Nephron (organoid): ENCODE results near the gene TBC1D13.

ENCODE experiments used
- H3K27ac Mint-ChIP-seq, 3 experiments: 2 replicates each; pipeline ENCODE4 v1.8.0; 2020; ENCODE audit warnings: mixed read lengths in 3 of 3, mild to moderate bottlenecking in 2 of 3, moderate library complexity in 1 of 3
- H3K27me3 Mint-ChIP-seq: 2 replicates; pipeline ENCODE4 v1.8.0; 2021; ENCODE audit warnings: low read depth, mild to moderate bottlenecking, moderate library complexity, mixed read lengths
- H3K36me3 Mint-ChIP-seq: 2 replicates; pipeline ENCODE4 v1.8.0; 2020; ENCODE audit warnings: low read depth, mixed read lengths
- H3K4me1 Mint-ChIP-seq: 2 replicates; pipeline ENCODE4 v1.8.0; 2020; ENCODE audit warnings: mixed read lengths
- H3K4me3 Mint-ChIP-seq, 3 experiments: 2 replicates each; pipeline ENCODE4 v1.8.0; 2020; ENCODE audit warnings: mild to moderate bottlenecking in 3 of 3, mixed read lengths in 3 of 3, moderate library complexity in 2 of 3
- H3K9me3 Mint-ChIP-seq: 2 replicates; pipeline ENCODE4 v1.8.0; 2020; ENCODE audit warnings: mixed read lengths
- CTCF ChIP-seq, 3 experiments: fragments of 200-600 bp; sonication (generic); IDR thresholded peaks; one replicate each; pipeline ENCODE4 v1.5.0; 2021; ENCODE audit warnings: antibody characterized with exemption in 3 of 3; ENCODE audit not compliant: unreplicated experiment in 3 of 3

The TBC1D13 gene

GRCh38 chr9:128786681-128787601, at the start of gene TBC1D13:
Gene TBC1D13 (plus strand): TSS chr9:128787253. CDS start chr9:128787354, 101 bp downstream.
- peak within 1 kb of the TSS; percentile 91 to 96 (median 96) for H3K27ac Mint-ChIP-seq
- peak within 1 kb of the TSS; percentile 98 to 100 (median 99) for H3K4me3 Mint-ChIP-seq
- TF ChIP-seq CTCF (IDR thresholded peaks at IDR 0.05; ENCODE audit: unreplicated experiment in 3 of 3), result no peak

GRCh38 chr9:128742401-128742800, 44.7 kb upstream of the TBC1D13 start:
- Mint-ChIP-seq H3K36me3 (peaks cover 23% of the 10 kb centered on the region), H3K4me3 (no peak overlapping the region)

More at GRCh38 chr9:128786681-128787601, at the start of gene TBC1D13:
- Mint-ChIP-seq H3K4me1 (peaks cover 15% of the 10 kb centered on the region), H3K27me3 (no peaks in the 10 kb centered on the region), H3K9me3 (peaks cover 2% of the 10 kb centered on the region), H3K36me3 (peaks cover 8% of the 10 kb centered on the region)

GRCh38 chr9:128743421-128743820, 43.6 kb upstream of the TBC1D13 start:
- Mint-ChIP-seq H3K9me3 (no peaks in the 10 kb centered on the region), H3K4me3 (no peak overlapping the region), H3K27ac (no peak overlapping the region), H3K27me3 (no peaks in the 10 kb centered on the region), H3K36me3 (peaks cover 21% of the 10 kb centered on the region), H3K4me1 (peaks cover 5% of the 10 kb centered on the region)
- TF ChIP-seq CTCF (IDR thresholded peaks at IDR 0.05; ENCODE audit: unreplicated experiment in 3 of 3), result no peak

More at GRCh38 chr9:128742401-128742800, 44.7 kb upstream of the TBC1D13 start:
- no peaks in the 10 kb centered on the region for H3K9me3 Mint-ChIP-seq
- no peaks in the 10 kb centered on the region for H3K27me3 Mint-ChIP-seq
- TF ChIP-seq CTCF (IDR thresholded peaks at IDR 0.05; ENCODE audit: unreplicated experiment in 3 of 3), result no peak
- H3K27ac Mint-ChIP-seq, result no peak overlapping the region
- H3K4me1 Mint-ChIP-seq, result peaks cover 4% of the 10 kb centered on the region

- no peak overlapping the region for H3K4me3 Mint-ChIP-seq
- no peaks in the 10 kb centered on the region for H3K9me3 Mint-ChIP-seq
- peaks cover 5% of the 10 kb centered on the region for H3K4me1 Mint-ChIP-seq
- H3K27me3 Mint-ChIP-seq, result no peaks in the 10 kb centered on the region
- peak overlapping the region; percentile 46 to 91 (median 66) for H3K27ac Mint-ChIP-seq
- TF ChIP-seq CTCF (IDR thresholded peaks at IDR 0.05; ENCODE audit: unreplicated experiment in 3 of 3), result no peak
- peaks cover 10% of the 10 kb centered on the region for H3K36me3 Mint-ChIP-seq
These were observed 39.8 kb upstream of the TBC1D13 start for GRCh38 chr9:128747241-128747640.

- H3K36me3 Mint-ChIP-seq, result peaks cover 15% of the 10 kb centered on the region
- TF ChIP-seq CTCF (IDR thresholded peaks at IDR 0.05; ENCODE audit: unreplicated experiment in 3 of 3), result no peak
- no peaks in the 10 kb centered on the region for H3K9me3 Mint-ChIP-seq
- H3K27me3 Mint-ChIP-seq, result no peaks in the 10 kb centered on the region
- H3K4me1 Mint-ChIP-seq, result peaks cover 5% of the 10 kb centered on the region
- no peak overlapping the region for H3K27ac Mint-ChIP-seq
- no peak overlapping the region for H3K4me3 Mint-ChIP-seq
These were observed 36.0 kb upstream of the TBC1D13 start for GRCh38 chr9:128750926-128751595.
